ENCODE results near the gene HMGB2. TPM values are rescaled to one million over a fixed set of nuclear protein-coding genes. Genes with fewer than 3 reads are reported as not detected.

HMGB2 gene
- total RNA-seq, 1 donor: 30.4 TPM

- DNase-seq (ENCODE audit: insufficient read length, low spot score, missing footprints): no peak
- no peaks in the 10 kb centered on the region for H3K9me3 ChIP-seq (ENCODE audit: low read depth, low read length)
- no peaks in the 10 kb centered on the region for H3K27me3 ChIP-seq (ENCODE audit: insufficient read depth, low read length)
- H3K4me2 ChIP-seq (ENCODE audit: insufficient read depth, low read length): no peak overlapping the region
- H3K4me3 ChIP-seq (ENCODE audit: insufficient read depth, low read length): no peak overlapping the region
- no peak overlapping the region for H2AFZ ChIP-seq (ENCODE audit: low read length)
- no peaks in the 10 kb centered on the region for H3K36me3 ChIP-seq (ENCODE audit: insufficient read depth, low read length)
- H3K27ac ChIP-seq (ENCODE audit: low read depth, low read length): no peak overlapping the region
- no peaks in the 10 kb centered on the region for H3K79me2 ChIP-seq (ENCODE audit: insufficient read depth, low read length)
- peaks cover 6% of the 10 kb centered on the region for H3K4me1 ChIP-seq (ENCODE audit: insufficient read depth, low read length)
- H4K20me1 ChIP-seq (ENCODE audit: insufficient read depth, low read length): no peaks in the 10 kb centered on the region
- no peak for TF ChIP-seq CTCF (IDR thresholded peaks at IDR 0.05; ENCODE audit: extremely low read depth, low read depth, low read length)
Observed at GRCh38 chr4:173365359-173365996, 31.3 kb upstream of the HMGB2 start.

GRCh38 chr4:173362666-173363065 lies 28.5 kb upstream of the HMGB2 start:
- H3K27ac ChIP-seq (ENCODE audit: low read depth, low read length): no peak overlapping the region
- no peak overlapping the region for H3K4me3 ChIP-seq (ENCODE audit: insufficient read depth, low read length)
- DNase-seq (ENCODE audit: insufficient read length, low spot score, missing footprints): no peak
- H3K4me1 ChIP-seq (ENCODE audit: insufficient read depth, low read length): peaks cover 3% of the 10 kb centered on the region
- H3K79me2 ChIP-seq (ENCODE audit: insufficient read depth, low read length): no peaks in the 10 kb centered on the region
- no peaks in the 10 kb centered on the region for H4K20me1 ChIP-seq (ENCODE audit: insufficient read depth, low read length)
- no peaks in the 10 kb centered on the region for H3K36me3 ChIP-seq (ENCODE audit: insufficient read depth, low read length)
- no peaks in the 10 kb centered on the region for H3K9me3 ChIP-seq (ENCODE audit: low read depth, low read length)
- no peaks in the 10 kb centered on the region for H3K27me3 ChIP-seq (ENCODE audit: insufficient read depth, low read length)
- no peak overlapping the region for H3K4me2 ChIP-seq (ENCODE audit: insufficient read depth, low read length)
- no peak overlapping the region for H2AFZ ChIP-seq (ENCODE audit: low read length)
- TF ChIP-seq CTCF (IDR thresholded peaks at IDR 0.05; ENCODE audit: extremely low read depth, low read depth, low read length): no peak

GRCh38 chr4:173360587-173361221 lies 26.5 kb upstream of the HMGB2 start:
- peak; percentile 77 for DNase-seq (ENCODE audit: insufficient read length, low spot score, missing footprints)
- H3K27me3 ChIP-seq (ENCODE audit: insufficient read depth, low read length): no peaks in the 10 kb centered on the region
- no peaks in the 10 kb centered on the region for H3K4me1 ChIP-seq (ENCODE audit: insufficient read depth, low read length)
- no peaks in the 10 kb centered on the region for H4K20me1 ChIP-seq (ENCODE audit: insufficient read depth, low read length)
- H3K79me2 ChIP-seq (ENCODE audit: insufficient read depth, low read length): no peaks in the 10 kb centered on the region
- no peaks in the 10 kb centered on the region for H3K36me3 ChIP-seq (ENCODE audit: insufficient read depth, low read length)
- H3K27ac ChIP-seq (ENCODE audit: low read depth, low read length): no peak overlapping the region
- H2AFZ ChIP-seq (ENCODE audit: low read length): peak overlapping the region; percentile 67
- peak overlapping the region; percentile 43 for H3K4me2 ChIP-seq (ENCODE audit: insufficient read depth, low read length)
- H3K9me3 ChIP-seq (ENCODE audit: low read depth, low read length): no peaks in the 10 kb centered on the region
- peak; percentile 44 for TF ChIP-seq CTCF (IDR thresholded peaks at IDR 0.05; ENCODE audit: extremely low read depth, low read depth, low read length)
- no peak overlapping the region for H3K4me3 ChIP-seq (ENCODE audit: insufficient read depth, low read length)

- Histone ChIP-seq H3K27ac (ENCODE audit: low read depth, low read length) (no peak overlapping the region), H3K9me3 (ENCODE audit: low read depth, low read length) (no peaks in the 10 kb centered on the region), H3K36me3 (ENCODE audit: insufficient read depth, low read length) (no peaks in the 10 kb centered on the region), H3K4me3 (ENCODE audit: insufficient read depth, low read length) (no peak overlapping the region), H3K27me3 (ENCODE audit: insufficient read depth, low read length) (no peaks in the 10 kb centered on the region), H3K79me2 (ENCODE audit: insufficient read depth, low read length) (no peaks in the 10 kb centered on the region), H3K4me2 (ENCODE audit: insufficient read depth, low read length) (no peak overlapping the region), H2AFZ (ENCODE audit: low read length) (no peak overlapping the region), H3K4me1 (ENCODE audit: insufficient read depth, low read length) (no peaks in the 10 kb centered on the region), H4K20me1 (ENCODE audit: insufficient read depth, low read length) (no peaks in the 10 kb centered on the region)
- TF ChIP-seq CTCF (IDR thresholded peaks at IDR 0.05; ENCODE audit: extremely low read depth, low read depth, low read length): no peak
- no peak for DNase-seq (ENCODE audit: insufficient read length, low spot score, missing footprints)
Observed at GRCh38 chr4:173357939-173358338, 23.8 kb upstream of the HMGB2 start.

Data from osteoblast (primary cell).